ENCODE data around the gene KLF5. TPM values are rescaled to one million over a fixed set of nuclear protein-coding genes. Genes with fewer than 3 reads are reported as not detected.

Gene KLF5
- total and polyA plus RNA-seq, 2 experiments from 2014 or later: 1.5 to 1.8 TPM

Small RNAs within 50 kb of the gene (small RNA-seq; reads per million reads assigned to genes)
- gene RNU6-66P (ENCODE audit: low replicate concordance): not detected
